CD14-positive monocyte (primary cell): ENCODE measurements around the gene CASS4. TPM values are rescaled to one million over a fixed set of nuclear protein-coding genes. Genes with fewer than 3 reads are reported as not detected.

Experiments
- DNase-seq, 3 donors: peaks; one replicate each; pipeline ENCODE4 v3.0.0-alpha.2; 2011 to 2022
- H2AFZ ChIP-seq: 2 replicates; pipeline ENCODE4 v1.6.0; 2012; ENCODE audit warnings: mild to moderate bottlenecking, low read depth, low read length, inconsistent platforms; ENCODE audit not compliant: insufficient read depth, poor library complexity, severe bottlenecking
- H3K27ac ChIP-seq, 2 donors: 1 replicate in 1 of 2; 2 replicates in 1 of 2; pipeline ENCODE4 v1.5.1; 2012 to 2013; ENCODE audit warnings: low read length in 2 of 2, control low read depth in 1 of 2, inconsistent platforms in 1 of 2, low read depth in 1 of 2, mild to moderate bottlenecking in 1 of 2
- H3K27me3 ChIP-seq, 2 donors: one replicate each; pipeline versions ENCODE4 v1.6.0 to v1.6.1; 2011 to 2013; ENCODE audit warnings: low read length in 2 of 2; ENCODE audit not compliant: control insufficient read depth in 2 of 2, insufficient read depth in 2 of 2
- H3K36me3 ChIP-seq, 2 donors: replicated peaks in 1 of 2; 1 replicate in 1 of 2; 2 replicates in 1 of 2; pipeline versions ENCODE4 v1.5.1 to v1.6.1; 2012 to 2013; ENCODE audit warnings: low read length in 2 of 2, control low read depth in 1 of 2, inconsistent platforms in 1 of 2, mild to moderate bottlenecking in 1 of 2; ENCODE audit not compliant: insufficient read depth in 2 of 2, control insufficient read depth in 1 of 2
- H3K4me1 ChIP-seq, 2 donors: 1 replicate in 1 of 2; 2 replicates in 1 of 2; pipeline versions ENCODE4 v1.5.1 to v1.6.1; 2012 to 2013; ENCODE audit warnings: low read length in 2 of 2, control low read depth in 1 of 2, inconsistent platforms in 1 of 2, mild to moderate bottlenecking in 1 of 2, moderate library complexity in 1 of 2; ENCODE audit not compliant: insufficient read depth in 2 of 2, control insufficient read depth in 1 of 2
- H3K4me2 ChIP-seq: replicated peaks from 2 replicates; pipeline ENCODE3; 2012; ENCODE audit warnings: low read length, moderate library complexity, mild to moderate bottlenecking; ENCODE audit not compliant: poor library complexity, severe bottlenecking; ENCODE audit errors: extremely low read depth
- H3K4me3 ChIP-seq, 3 experiments: fragments of 200-600 bp in 1 of 3; sonication (generic) in 1 of 3; replicated peaks in 1 of 3; 1 replicate in 2 of 3; 2 replicates in 1 of 3; pipeline ENCODE4 v1.5.1; 2011 to 2013; ENCODE audit warnings: low read length in 3 of 3, mild to moderate bottlenecking in 3 of 3, control low read depth in 2 of 3, low read depth in 2 of 3, inconsistent platforms in 1 of 3, moderate library complexity in 1 of 3
- H3K79me2 ChIP-seq: 2 replicates; pipeline ENCODE4 v1.6.0; 2012; ENCODE audit warnings: mild to moderate bottlenecking, control low read depth, inconsistent platforms, low read length, moderate library complexity; ENCODE audit not compliant: insufficient read depth
- H3K9ac ChIP-seq: 2 replicates; pipeline ENCODE4 v1.6.0; 2017; ENCODE audit warnings: low read length, mild to moderate bottlenecking; ENCODE audit not compliant: insufficient read depth, poor library complexity, severe bottlenecking
- H3K9me3 ChIP-seq, 2 donors: replicated peaks in 1 of 2; 1 replicate in 1 of 2; 2 replicates in 1 of 2; pipeline versions ENCODE4 v1.5.1 to v1.6.1; 2012 to 2013; ENCODE audit warnings: low read length in 2 of 2, control low read depth in 1 of 2; ENCODE audit not compliant: control insufficient read depth in 1 of 2, insufficient read depth in 1 of 2
- H4K20me1 ChIP-seq: 2 replicates; pipeline ENCODE4 v1.6.0; 2012; ENCODE audit warnings: mild to moderate bottlenecking, low read length, control low read depth, moderate library complexity; ENCODE audit not compliant: insufficient read depth
- H3K27ac Mint-ChIP-seq, 7 donors: one replicate each; pipeline ENCODE4 v1.8.0; 2020; ENCODE audit warnings: mild to moderate bottlenecking in 7 of 7, mixed read lengths in 7 of 7, moderate library complexity in 6 of 7, inconsistent platforms in 2 of 7
- H3K27me3 Mint-ChIP-seq, 3 donors: one replicate each; pipeline ENCODE4 v1.8.0; 2021 to 2022; ENCODE audit warnings: low read depth in 3 of 3, mild to moderate bottlenecking in 3 of 3, mixed read lengths in 3 of 3, moderate library complexity in 3 of 3, inconsistent platforms in 1 of 3
- H3K36me3 Mint-ChIP-seq, 2 donors: one replicate each; pipeline ENCODE4 v1.8.0; 2020; ENCODE audit warnings: mixed read lengths in 2 of 2, inconsistent platforms in 1 of 2, mild to moderate bottlenecking in 1 of 2
- H3K4me1 Mint-ChIP-seq: one replicate; pipeline ENCODE4 v1.8.0; 2020; ENCODE audit warnings: mild to moderate bottlenecking, mixed read lengths
- H3K4me3 Mint-ChIP-seq, 2 donors: one replicate each; pipeline ENCODE4 v1.8.0; 2020; ENCODE audit warnings: mild to moderate bottlenecking in 2 of 2, mixed read lengths in 2 of 2, moderate library complexity in 1 of 2
- H3K9me3 Mint-ChIP-seq, 7 donors: one replicate each; pipeline ENCODE4 v1.8.0; 2020 to 2022; ENCODE audit warnings: mixed read lengths in 7 of 7, mild to moderate bottlenecking in 6 of 7, moderate library complexity in 6 of 7, inconsistent platforms in 2 of 7
- WGBS: methylation state at CpG from one replicate; pipeline ENCODE4 v1.1.5; 2013; ENCODE audit warnings: missing lambda C conversion rate; ENCODE audit not compliant: insufficient coverage; 5-methylcytosine and 5-hydroxymethylcytosine counted together
- intact Hi-C, 2 donors: fragments of 100-400 bp; cut with micrococcal nuclease; formaldehyde crosslinking; loops; one replicate each; pipeline versions ENCODE4 v1.15.0 to v1.15.1; 2023
- polyA plus RNA-seq, 3 donors: library from polyadenylated mRNA; depleted of rRNA in 1 of 3; unstranded in 2 of 3; stranded (reverse) in 1 of 3; fragments of 300-500 nt in 2 of 3; fragments of >200 nt in 1 of 3; fragmentation: Illumina TruSeq in 2 of 3; gene quantifications; 1 replicate in 2 of 3; 2 replicates in 1 of 3; pipeline ENCODE4 v1.2.3, GENCODE V29; 2012 to 2021
- TF ChIP-seq, protein P1 (sequence below): fragments of 200-600 bp; IDR thresholded peaks from one replicate; pipeline ENCODE4 v1.8.0; 2022; ENCODE audit warnings: antibody characterized with exemption, mild to moderate bottlenecking

Gene CASS4
- polyA plus RNA-seq, 3 donors = 1.9 to 7.4 (median 6.1) TPM

DNA sequence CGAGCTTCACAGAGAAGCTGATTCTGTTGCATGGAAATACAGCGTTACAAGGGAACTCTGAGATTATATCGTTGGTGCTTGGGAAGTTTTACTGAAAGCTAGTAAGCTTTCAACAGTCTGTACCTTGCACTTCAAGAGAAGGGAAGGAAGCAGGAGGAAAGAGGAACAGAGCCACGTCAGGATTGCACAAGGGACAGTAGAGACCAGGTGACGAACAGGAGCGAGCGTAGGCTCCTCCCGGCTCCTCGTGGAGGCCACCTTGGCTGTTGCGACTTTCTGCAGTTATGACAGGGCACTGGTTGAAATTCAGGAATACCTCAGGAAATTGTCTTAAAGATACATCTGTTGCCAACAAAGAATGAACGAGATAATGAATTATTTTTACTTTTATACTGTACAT lies 75.2 kb downstream of the CASS4 start:
- peaks cover 79 to 87% of the 10 kb centered on the region in 2 donors for H3K36me3 Mint-ChIP-seq
- Histone ChIP-seq H3K27ac (peak overlapping the region in 1 of 2 donors; percentile 67), H3K4me2 (no peak overlapping the region), H3K36me3 (peaks cover 73 to 88% of the 10 kb centered on the region in 2 donors), H3K4me3 (no peak overlapping the region), H3K4me1 (peaks cover 15 to 24% of the 10 kb centered on the region in 2 donors), H3K9me3 (no peaks in the 10 kb centered on the region), H3K27me3 (no peaks in the 10 kb centered on the region), H4K20me1 (peaks cover 63% of the 10 kb centered on the region), H3K9ac (no peak overlapping the region), H2AFZ (no peak overlapping the region), H3K79me2 (peaks cover 12% of the 10 kb centered on the region)
- H3K4me1 Mint-ChIP-seq = peaks cover 22% of the 10 kb centered on the region
- intact Hi-C loops = no loop called here
- WGBS = 9% methylated on average over 8 of the region's 11 CpGs
- peaks cover 0 to 3% (median 0%) of the 10 kb centered on the region in 3 donors for H3K27me3 Mint-ChIP-seq
- TF ChIP-seq, protein P1, sequence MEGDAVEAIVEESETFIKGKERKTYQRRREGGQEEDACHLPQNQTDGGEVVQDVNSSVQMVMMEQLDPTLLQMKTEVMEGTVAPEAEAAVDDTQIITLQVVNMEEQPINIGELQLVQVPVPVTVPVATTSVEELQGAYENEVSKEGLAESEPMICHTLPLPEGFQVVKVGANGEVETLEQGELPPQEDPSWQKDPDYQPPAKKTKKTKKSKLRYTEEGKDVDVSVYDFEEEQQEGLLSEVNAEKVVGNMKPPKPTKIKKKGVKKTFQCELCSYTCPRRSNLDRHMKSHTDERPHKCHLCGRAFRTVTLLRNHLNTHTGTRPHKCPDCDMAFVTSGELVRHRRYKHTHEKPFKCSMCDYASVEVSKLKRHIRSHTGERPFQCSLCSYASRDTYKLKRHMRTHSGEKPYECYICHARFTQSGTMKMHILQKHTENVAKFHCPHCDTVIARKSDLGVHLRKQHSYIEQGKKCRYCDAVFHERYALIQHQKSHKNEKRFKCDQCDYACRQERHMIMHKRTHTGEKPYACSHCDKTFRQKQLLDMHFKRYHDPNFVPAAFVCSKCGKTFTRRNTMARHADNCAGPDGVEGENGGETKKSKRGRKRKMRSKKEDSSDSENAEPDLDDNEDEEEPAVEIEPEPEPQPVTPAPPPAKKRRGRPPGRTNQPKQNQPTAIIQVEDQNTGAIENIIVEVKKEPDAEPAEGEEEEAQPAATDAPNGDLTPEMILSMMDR = no peak
- no peak overlapping the region for H3K4me3 Mint-ChIP-seq
- H3K27ac Mint-ChIP-seq = peak overlapping the region in 6 of 7 donors; percentile 37 to 74 (median 66)
- DNase-seq = peak; percentile 57 to 71 (median 64)
- no peaks in the 10 kb centered on the region for H3K9me3 Mint-ChIP-seq

DNA sequence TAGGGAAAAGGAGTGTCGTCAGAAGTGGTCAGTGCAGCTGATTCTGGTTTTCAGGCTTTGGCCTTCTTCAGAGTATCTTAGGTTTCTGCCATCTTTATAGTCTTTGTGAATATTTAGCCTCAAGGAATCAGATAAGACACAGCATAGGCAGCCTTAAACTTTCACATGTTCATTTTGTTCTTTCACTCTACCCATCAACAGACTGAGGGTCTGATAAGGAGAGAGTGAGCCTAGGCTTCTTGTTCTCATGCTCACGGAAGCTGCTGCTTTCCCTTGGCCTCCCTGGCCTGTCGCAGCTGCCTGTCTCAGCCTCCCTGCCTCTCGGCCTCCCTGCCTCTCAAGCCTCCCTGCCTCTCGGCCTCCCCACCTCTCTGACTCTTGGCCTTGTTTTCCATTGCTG lies 76.5 kb downstream of the CASS4 start:
- 100% methylated on average over 2 of the region's 5 CpGs for WGBS
- no peak for DNase-seq
- peaks cover 58% of the 10 kb centered on the region for H4K20me1 ChIP-seq
- H3K27ac Mint-ChIP-seq = peak overlapping the region in 5 of 7 donors; percentile 3 to 76 (median 61)
- H2AFZ ChIP-seq = no peak overlapping the region
- no peaks in the 10 kb centered on the region for H3K9me3 ChIP-seq
- peaks cover 0 to 3% (median 0%) of the 10 kb centered on the region in 3 donors for H3K27me3 Mint-ChIP-seq
- H3K4me1 ChIP-seq = peaks cover 15 to 19% of the 10 kb centered on the region in 2 donors
- H3K36me3 Mint-ChIP-seq = peaks cover 85 to 93% of the 10 kb centered on the region in 2 donors
- peaks cover 12% of the 10 kb centered on the region for H3K79me2 ChIP-seq
- no peak overlapping the region for H3K4me3 Mint-ChIP-seq
- H3K27me3 ChIP-seq = no peaks in the 10 kb centered on the region
- no peak overlapping the region for H3K4me2 ChIP-seq
- no peaks in the 10 kb centered on the region for H3K9me3 Mint-ChIP-seq
- H3K4me1 Mint-ChIP-seq = peaks cover 20% of the 10 kb centered on the region
- TF ChIP-seq, protein P1 = no peak
- no peak overlapping the region for H3K27ac ChIP-seq
- intact Hi-C loops = no loop called here
- H3K9ac ChIP-seq = no peak overlapping the region
- H3K36me3 ChIP-seq = peaks cover 71 to 91% of the 10 kb centered on the region in 2 donors
- H3K4me3 ChIP-seq = no peak overlapping the region
